ENCODE data around the gene CLCC1.

DNA sequence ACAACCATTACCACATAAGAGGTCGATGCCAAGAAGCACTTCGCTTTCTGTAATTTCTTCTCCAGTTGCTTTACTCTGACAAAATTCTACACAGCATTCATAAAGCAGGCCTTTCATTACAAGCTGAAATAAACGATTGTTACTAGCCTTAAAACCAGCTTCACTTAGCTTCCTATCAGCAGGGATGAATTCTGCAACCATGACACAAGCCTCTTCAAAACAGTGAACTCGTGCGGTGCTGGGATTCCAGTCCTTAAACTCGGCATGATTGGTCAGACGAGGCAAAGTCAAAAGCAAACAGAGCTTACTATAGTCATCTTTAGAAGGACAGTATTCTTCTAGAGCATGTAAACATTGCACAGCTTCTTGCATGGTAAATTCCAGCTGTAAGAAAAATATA lies 48.1 kb upstream of the CLCC1 start:
- TF ChIP-seq, protein P1, sequence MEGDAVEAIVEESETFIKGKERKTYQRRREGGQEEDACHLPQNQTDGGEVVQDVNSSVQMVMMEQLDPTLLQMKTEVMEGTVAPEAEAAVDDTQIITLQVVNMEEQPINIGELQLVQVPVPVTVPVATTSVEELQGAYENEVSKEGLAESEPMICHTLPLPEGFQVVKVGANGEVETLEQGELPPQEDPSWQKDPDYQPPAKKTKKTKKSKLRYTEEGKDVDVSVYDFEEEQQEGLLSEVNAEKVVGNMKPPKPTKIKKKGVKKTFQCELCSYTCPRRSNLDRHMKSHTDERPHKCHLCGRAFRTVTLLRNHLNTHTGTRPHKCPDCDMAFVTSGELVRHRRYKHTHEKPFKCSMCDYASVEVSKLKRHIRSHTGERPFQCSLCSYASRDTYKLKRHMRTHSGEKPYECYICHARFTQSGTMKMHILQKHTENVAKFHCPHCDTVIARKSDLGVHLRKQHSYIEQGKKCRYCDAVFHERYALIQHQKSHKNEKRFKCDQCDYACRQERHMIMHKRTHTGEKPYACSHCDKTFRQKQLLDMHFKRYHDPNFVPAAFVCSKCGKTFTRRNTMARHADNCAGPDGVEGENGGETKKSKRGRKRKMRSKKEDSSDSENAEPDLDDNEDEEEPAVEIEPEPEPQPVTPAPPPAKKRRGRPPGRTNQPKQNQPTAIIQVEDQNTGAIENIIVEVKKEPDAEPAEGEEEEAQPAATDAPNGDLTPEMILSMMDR (IDR thresholded peaks at IDR 0.05) = no peak
- no peak for TF ChIP-seq POLR2A (IDR thresholded peaks at IDR 0.05)

All from heart left ventricle (tissue), 13 donors.